ENCODE data around the gene UGGT2.
"Not testable (repeated sequence)": the region's sequence is repeated elsewhere in the genome, so short reads cannot be mapped to it uniquely, and the experiment has no call there.

The UGGT2 gene

DNA sequence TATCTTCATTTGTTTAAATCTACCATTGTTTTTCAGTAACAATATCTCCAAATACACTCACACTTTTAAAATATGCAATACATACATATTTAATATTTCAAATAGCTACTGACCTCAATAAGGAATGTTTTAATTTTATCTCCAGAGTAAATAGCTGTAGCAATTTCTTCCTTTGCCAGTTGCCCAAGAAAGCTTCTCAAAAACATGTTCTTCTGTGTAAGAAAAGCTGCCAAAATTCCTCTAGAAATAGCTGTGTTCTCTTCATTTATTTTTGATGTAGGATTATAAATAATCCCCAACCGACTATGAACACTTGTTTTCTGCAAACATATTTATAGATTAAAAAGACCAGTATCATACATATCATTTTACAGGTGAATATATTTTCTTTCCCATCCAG is 150.5 kb downstream of the UGGT2 start:
- DNase-seq = no peak

DNA sequence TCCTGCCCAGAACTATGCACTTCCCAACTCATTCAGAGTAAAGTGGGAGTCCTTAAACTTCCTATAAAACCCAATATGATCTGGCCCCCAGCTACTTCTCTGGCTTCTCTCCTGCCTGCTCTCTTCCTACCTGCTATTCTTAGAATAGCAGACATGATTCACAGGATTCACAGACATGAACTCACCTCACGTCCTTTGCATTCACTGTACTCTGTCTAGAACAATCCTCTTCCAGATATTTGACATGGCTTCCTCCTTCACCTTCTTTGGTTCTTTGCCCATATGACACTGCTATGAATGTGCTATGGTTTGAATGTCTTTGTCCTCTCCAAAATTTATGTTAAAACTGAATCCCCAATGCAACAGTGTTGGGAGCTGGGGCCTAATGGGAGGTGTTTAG is 154.9 kb downstream of the UGGT2 start:
- no peak for DNase-seq

DNA sequence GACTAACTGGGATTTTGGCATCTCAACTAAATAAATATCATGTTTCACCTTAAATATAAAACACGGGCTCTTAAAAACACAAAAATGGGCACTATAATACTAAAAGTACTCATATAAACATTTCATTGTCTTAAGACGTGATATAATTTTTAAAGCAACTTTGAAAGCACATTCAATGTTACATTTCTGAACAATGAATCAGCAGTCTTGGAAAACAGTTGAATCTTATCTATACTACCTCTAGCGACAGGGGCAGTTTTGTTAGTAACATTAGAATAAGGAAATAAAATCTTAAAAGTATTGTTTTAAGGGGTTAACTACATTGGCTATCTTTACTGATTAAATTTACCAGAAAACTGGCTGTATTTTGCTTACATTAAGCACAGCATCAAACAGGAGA is 156.9 kb downstream of the UGGT2 start:
- DNase-seq = no peak

DNA sequence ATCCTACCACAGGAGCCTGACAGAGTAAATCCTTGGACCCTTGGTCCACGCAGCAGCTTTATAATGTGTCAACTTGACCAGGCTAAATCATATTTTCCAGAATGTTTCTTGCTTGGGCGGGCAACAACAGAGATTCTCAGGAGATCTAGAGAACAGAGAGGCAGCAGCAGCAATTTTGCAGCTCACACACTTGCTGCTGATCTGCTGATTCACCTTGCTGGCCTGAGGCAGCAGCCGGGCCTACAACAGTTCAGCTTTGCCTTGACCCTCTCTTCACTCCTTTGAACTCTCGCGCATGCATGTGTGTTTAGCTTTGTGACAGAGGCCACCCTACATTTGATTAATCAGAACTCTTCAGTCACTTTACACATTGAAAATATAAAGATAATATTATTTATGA is 159.3 kb downstream of the UGGT2 start:
- no peak for DNase-seq

DNA sequence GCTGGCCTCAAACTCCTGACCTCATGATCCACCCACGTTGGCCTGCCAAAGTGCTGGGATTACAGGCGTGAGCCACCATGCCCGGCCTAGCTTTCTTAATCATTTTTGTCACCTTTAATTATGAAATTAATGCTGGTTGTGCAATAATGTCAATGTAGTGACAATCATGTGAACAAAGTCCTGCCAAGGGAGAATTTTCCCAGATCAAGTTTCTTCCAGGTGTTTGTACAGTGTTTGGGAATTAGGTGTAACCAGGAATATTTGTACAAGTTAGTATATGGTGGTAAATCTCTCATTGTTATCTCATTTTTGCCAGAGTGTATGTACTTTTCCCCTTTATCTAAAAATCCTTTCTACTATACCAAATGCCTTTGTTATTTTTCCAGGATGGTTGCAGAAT is 171.1 kb downstream of the UGGT2 start:
- DNase-seq = no peak

DNA sequence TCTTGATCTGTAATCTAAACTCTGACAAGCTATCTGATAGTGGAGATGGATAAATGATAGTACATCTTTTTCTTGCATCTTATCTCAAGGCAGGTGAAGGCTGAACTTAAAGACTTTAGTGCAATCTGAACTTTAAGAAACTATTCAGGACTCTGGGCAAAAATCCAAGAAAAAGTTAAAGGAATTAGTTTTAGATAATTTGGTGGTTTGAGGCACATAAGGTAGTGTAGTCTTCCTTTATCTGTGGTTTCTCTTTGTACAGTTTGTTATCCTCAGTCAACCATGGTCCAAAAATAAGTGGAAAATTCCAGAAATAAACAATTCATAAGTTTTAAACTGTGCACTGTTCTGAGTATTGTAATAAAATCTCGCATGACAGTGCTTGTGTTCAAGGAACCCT is 172.9 kb downstream of the UGGT2 start:
- DNase-seq = no peak

DNA sequence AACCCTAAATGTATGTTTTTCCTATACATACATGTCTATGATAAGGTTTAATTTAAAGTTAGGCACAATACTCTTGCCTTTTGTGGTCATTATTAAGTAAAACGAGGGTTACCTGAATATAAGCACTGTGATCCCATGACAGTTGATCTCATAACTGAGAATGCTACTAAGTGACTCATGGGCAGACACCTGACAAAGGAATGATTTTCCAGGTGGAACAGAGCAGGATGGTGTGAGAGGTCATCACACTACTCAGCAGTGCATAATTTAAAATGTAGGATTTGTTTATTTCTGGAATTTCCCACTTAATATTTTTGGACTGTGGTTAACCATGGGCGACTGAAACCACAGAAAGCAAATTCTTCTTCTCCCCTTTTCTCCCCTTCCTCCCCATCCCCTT is 178.9 kb downstream of the UGGT2 start:
- no peak for DNase-seq

DNA sequence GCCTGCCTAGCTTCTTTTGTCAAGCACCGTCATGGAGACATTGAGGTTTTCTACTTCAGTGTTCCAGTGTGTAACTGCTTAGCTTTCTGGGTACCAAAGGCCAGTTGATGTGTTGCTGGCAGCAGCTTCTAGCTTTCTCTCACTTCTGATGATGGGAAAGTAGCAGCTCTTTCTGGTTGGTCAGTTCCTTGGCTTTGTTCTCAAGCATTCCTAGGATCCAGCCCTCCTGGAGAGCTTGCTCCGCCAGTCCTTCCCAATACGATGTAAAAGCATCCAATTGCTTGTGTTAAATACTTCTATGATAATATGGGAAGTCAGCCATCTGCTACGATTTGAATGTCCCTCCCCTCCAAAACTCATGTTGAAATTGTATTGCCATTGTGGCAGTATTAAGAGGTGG is 182.8 kb downstream of the UGGT2 start:
- no peak for DNase-seq

DNA sequence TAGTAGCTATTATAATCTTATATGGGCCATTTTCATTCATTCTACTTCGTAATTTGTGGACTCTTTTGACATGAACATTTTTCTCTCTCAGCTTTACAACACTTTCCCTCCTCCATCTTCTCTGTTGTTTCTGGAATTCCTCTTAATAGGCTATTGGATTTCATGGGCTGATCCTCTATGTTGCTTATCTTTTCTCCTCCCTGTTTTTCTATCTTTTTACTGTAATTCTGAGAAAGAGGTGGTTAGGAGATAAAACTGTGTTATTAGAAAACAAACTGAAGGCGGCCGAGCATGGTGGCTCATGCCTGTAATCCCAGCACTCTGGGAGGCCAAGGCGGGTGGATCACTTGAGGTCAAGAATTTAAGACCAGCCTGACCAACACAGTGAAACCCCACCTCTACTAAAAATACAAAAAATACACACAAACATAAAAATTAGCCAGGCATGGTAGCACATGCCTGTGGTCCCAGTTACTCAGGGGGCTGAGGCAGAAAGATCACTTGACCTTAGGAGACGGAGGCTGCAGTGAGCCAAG is 188.1 kb downstream of the UGGT2 start:
- no peak for DNase-seq

DNA sequence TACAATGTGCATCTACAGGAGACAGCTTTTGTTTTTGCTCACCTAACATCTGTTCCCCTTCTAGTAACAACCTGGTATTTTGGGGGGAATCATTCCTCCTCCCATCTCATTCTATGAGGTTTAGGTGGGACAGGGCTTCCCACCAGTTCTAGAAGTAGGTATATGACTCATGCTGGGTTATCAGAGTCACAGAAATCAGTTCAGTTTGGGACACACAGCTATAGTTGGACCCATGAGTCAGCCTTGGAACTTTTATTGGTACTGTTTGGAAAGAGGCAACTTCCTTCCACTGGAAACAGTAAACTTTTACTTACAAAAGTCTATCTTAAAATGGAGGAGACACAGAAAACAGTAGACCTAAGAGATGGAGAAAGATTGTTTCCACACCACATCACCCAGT is 190.8 kb downstream of the UGGT2 start:
- no peak for DNase-seq

DNA sequence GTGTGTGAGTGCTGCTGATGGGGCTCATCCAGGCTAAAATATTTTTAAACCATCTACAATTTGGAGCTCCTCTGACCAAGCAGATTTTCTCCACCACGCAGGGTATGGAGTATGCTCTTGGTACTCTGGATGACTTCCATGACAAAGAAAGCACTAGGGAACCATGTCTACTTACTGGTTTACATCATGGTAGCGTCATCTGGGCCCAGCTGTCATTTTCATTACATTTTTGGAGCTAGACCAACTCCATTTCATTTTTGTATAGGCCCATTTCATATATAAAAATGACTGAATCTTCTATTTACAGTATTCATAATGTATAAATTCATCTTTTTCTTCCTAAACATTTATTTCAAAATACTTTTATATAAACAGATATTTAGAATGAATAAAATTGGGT is 191.9 kb downstream of the UGGT2 start:
- no peak for DNase-seq

DNA sequence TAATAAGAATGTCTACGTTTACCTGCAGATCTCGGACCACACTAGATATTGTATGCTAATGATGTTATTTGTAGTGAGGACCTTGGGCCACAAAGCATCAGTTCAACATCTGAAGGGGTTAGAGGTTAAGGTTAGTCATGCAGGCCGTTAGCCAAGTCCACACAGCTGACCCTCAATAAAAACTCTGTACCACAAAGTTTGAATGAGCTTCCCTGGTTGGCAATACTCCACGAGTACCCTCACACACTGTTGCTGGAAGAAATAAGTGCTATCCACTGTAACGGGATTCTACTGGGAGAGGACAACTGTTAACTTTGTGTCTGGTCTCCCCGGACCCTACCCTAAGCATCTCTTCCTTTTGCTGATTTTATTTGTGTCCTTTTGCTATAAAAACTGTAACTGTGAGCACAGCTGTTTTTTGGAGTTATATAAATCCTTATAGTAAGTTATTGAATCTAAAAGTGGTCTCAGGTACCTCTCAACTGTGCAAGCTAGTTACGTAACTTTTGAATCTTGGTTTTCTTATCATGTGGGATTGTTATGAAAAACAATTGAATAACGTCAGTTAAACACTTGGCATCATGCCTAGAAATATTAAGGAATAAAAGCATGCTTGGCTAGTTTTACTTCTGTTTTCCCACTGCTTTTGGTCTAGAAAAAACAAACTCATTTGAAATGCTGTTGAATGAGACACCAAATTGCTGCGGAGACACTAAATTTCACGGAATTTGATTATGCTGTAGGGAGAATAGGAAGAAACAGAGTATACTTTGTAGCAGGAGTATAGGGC is 194.7 kb downstream of the UGGT2 start:
- DNase-seq = no peak

DNA sequence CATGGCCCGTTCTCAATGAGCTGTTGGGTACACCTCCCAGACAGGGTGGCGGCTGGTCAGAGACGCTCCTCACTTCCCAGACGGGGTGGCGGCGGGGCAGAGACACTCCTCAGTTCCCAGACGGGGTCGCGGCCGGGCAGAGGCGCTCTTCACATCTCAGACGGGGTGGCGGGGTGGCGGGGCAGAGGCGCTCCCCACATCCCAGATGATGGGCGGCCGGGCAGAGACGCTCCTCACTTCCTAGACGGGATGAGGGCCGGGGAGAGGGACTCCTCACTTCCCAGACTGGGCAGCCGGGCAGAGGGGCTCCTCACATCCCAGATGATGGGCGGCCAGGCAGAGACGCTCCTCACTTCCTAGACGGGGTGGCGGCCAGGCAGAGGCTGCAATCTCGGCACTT is 207.5 kb downstream of the UGGT2 start:
- DNase-seq = not testable (repeated sequence)

DNA sequence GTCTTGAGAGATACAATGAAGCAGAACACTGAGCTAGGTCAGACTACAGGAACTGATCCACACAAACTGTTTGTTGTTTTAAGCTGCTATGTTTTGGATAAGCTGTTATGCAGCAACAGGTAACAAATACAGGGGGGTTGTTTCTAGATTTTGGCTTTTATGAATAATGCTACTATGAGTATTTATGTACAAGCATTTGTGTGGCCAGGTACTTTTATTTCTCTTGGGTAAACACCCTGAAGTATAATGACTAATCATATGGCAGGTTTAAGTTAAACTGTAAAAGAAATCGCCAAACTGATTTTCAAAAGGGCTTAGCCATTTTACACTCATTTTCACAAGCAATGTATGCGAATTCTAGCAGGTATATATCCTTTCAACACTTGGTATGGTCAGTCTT is 210.3 kb downstream of the UGGT2 start:
- DNase-seq = no peak

DNA sequence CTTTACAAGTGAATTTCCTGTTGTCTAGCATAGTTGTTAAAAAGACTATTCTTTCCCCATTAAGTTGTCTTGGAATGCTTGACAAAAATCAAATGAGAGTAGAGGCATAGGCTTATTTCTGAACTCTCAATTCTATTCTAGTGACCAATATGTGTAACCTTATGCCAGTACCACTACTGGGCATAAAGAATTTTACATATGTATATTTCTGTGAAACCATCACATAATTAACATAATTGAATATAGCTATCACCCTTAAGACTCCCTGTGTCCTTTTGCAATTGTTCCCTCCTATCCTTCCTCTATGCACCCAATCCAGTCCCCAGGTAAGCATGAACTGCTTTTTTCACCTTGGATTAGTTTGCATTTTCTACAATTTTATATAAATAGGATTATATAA is 211.3 kb downstream of the UGGT2 start:
- DNase-seq = no peak

DNA sequence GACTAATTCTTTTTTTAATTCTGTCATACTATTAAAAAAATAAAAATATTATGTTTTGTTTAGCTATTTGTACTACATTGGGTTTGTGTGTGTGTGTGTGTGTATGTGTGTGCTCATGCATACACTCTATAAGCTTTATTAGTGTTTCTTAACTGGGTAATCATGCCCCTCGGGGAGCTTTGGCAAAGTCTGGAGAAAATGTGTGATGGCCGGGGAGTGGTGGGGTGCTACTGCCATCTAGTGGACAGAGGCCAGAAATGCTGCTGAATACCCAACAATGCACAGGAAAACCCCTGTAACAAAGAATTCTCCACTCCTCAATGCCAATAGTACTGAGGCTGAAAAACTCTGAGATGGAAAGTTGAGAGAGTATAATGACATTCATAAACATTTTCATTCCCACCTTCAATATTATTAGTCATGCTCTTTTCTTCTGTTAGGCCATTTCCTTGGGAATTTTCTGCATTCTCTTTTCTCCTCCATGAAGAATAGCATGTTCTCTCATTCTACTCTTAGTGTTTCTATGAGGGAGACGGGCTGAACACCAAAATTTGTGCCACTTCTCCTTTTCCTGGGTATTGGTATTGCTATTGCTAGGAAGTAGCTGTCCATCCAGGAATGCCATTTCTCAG is 219.0 kb downstream of the UGGT2 start:
- DNase-seq = peak in 46 of 51 donors; percentile 1 to 76 (median 30)

DNA sequence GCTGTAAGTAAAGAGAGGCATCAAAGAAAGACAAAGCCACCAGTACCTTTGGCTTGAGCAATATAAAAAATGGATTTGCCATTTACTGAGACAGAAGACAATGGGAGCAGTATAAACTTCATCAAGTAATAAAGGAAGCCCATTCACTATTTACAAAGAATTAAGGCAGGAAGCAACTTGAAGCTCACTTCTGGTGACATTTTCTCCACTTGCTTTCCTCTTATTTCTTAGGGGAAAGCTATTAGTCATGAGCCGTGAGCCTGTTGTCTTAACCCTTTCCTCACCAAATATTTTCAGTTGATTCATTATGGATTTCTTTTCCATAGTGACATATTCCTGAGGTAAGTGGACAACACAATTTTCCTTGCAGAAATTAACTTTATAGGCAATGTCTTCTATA is 219.5 kb downstream of the UGGT2 start:
- no peak for DNase-seq

DNA sequence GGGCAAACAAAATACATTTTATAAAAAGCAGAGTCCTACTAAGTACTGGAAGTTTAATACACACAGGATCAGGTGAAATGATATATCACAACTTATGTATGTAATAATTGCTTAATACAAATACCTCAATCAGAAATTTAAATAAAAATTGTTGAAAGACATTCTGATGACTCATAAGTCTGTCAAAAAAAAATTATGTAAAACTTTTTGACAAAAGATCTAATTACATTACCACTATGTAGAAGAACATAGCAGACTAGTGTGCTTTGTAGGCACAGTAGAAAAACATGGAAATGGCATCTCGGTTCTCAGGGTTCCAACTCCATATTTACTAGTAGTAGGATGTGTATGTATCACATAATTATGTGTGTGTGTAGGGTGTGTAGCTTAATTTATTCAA is 220.1 kb downstream of the UGGT2 start:
- DNase-seq = no peak

DNA sequence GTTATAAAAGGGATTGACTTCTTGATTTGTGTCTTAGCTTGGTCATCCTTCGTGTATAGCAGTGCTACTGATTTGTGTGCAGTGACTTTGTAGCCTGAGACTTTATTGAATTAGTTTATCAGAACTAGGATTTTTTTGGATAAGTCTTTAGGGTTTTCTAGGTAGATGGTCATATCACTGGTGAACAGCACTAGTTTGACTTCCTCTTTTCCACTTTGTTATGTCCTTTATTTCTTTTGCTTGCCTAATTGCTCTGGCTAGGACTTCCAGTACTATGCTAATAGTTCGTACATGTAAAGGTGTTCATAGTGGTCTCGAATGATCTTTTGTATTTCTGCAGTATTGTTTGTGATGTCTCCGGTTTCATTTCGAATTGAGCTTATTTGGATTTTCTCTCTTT is 230.9 kb downstream of the UGGT2 start:
- DNase-seq = no peak

DNA sequence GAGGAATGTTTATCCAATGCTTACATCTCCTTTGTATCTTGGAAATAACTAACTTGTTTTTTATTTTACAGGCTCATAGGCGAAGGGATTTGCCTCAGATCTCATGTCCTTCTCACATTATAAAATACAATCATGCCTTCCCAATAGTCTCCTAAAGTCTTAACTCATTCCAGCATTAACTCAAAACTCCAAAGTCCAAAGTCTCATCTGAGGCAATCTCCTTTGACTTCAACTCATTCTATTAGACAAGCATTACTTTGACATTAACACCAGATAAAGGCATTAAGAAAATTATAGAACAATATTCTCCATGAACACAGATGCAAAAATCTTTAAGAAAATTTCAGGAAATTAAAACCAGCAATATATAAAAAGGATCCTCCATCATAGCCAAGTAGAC is 238.7 kb downstream of the UGGT2 start:
- DNase-seq = no peak

DNA sequence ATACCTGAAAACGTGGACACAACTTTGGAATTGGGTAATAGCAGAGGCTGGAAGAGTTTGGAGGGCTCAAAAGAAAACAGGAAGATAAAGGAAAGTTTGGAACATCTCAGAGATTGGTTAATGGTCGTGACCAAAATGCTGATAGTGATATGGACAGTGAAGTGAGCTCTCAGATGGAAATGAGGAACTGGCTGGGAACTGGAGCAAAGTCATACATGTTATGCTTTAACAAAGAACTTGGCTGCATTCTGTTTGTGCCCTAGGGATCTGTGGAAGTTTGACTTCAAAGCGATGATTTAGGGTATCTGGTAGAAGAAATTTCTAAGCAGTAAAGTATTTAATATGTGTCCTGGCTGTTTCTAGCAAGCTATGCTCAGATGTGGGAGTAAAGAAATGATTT is 240.1 kb downstream of the UGGT2 start:
- DNase-seq = no peak

DNA sequence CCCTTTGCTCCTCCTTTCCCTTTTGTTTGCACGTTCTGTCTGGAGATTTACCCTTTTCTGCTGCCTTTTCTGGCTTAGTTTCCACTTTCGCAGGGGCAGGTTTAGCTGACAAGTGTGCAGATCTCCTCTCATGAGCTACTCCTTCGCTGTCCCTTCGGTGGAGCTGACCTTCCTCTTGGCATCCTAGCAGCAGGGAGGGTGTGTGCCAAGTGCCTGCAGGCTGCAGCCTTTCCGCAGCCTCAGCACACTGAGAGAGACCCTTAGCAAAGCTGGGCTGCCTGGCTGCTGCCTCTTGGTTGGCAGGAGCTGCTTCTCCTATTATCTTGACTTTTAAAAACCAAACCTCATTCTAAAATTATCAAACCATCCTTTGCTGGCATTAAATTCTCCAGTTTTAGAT is 243.8 kb downstream of the UGGT2 start:
- no peak for DNase-seq

DNA sequence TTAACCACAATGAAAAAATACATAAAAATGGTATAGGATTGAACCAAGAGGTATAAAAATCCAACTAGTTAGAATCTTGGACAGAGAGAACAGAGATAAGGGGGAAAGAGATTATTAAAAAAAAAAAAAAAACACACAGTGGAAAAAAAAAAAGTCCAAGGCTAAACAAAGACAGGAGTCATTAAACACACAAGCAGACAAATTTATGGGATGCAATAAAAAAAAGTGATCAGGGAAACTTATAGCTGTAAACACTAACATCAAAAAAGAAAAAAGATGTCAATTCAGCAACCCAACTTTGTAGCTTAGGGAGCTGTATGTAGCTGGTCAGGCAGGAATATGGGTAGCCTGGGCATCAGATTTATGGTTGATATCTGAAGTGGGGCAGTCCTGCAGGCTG is 247.3 kb downstream of the UGGT2 start:
- no peak for DNase-seq
